ENCODE data around the gene MCRIP1.

The MCRIP1 gene

GRCh38 chr17:81844887-81845286 is 11.8 kb upstream of the MCRIP1 start:
- ChIA-PET CTCF (interaction anchor here (0.7 kb wide), 1 partner anchor 10 kb away, joined by 3 read pairs; the partner anchor contains the start of gene PPP1R27), POLR2A (no interaction called here)
- no peak for DNase-seq (ENCODE audit: extremely low spot score)
- no peak for TF ChIP-seq CTCF (IDR thresholded peaks at IDR 0.05; ENCODE audit: control extremely low read depth, extremely low read depth, low read depth, missing control alignments)

GRCh38 chr17:81844327-81844851 is 11.3 kb upstream of the MCRIP1 start:
- no peak for DNase-seq (ENCODE audit: extremely low spot score)
- ChIA-PET POLR2A (interaction anchor here (0.6 to 1.8 kb wide), 2 partner anchors 11 to 115 kb away, joined by 3 to 4 read pairs; partner anchors contain the start of gene MCRIP1), CTCF (interaction anchor here (0.7 kb wide), 1 partner anchor 10 kb away, joined by 3 read pairs; the partner anchor contains the start of gene PPP1R27)
- TF ChIP-seq CTCF (IDR thresholded peaks at IDR 0.05; ENCODE audit: control extremely low read depth, extremely low read depth, low read depth, missing control alignments), result no peak

GRCh38 chr17:81843713-81844326 is 10.7 kb upstream of the MCRIP1 start:
- CTCF ChIA-PET, result interaction anchor here (0.7 kb wide), 1 partner anchor 9 kb away, joined by 3 read pairs; the partner anchor contains the start of gene PPP1R27

GRCh38 chr17:81842725-81843504 is 9.8 kb upstream of the MCRIP1 start:
- no peak for DNase-seq (ENCODE audit: extremely low spot score)
- ChIA-PET POLR2A (interaction anchor here (1.8 kb wide), 1 partner anchor 10 kb away, joined by 4 read pairs; the partner anchor contains the start of gene MCRIP1), CTCF (interaction anchor here (1.0 to 1.6 kb wide), 2 partner anchors 10 to 12 kb away, joined by 3 to 4 read pairs; no protein-coding TSS in a partner anchor)
- TF ChIP-seq CTCF (IDR thresholded peaks at IDR 0.05; ENCODE audit: control extremely low read depth, extremely low read depth, low read depth, missing control alignments), result no peak

More at GRCh38 chr17:81843713-81844326, 10.7 kb upstream of the MCRIP1 start:
- DNase-seq (ENCODE audit: extremely low spot score), result no peak
- POLR2A ChIA-PET, result interaction anchor here (0.6 to 1.8 kb wide), 2 partner anchors 11 to 116 kb away, joined by 3 to 4 read pairs; partner anchors contain the start of gene MCRIP1
- TF ChIP-seq CTCF (IDR thresholded peaks at IDR 0.05; ENCODE audit: control extremely low read depth, extremely low read depth, low read depth, missing control alignments), result no peak

- no peak for DNase-seq (ENCODE audit: extremely low spot score)
- POLR2A ChIA-PET, result no interaction called here
- CTCF ChIA-PET, result interaction anchor here (1.0 to 1.6 kb wide), 2 partner anchors 11 to 13 kb away, joined by 3 to 4 read pairs; no protein-coding TSS in a partner anchor
- no peak for TF ChIP-seq CTCF (IDR thresholded peaks at IDR 0.05; ENCODE audit: control extremely low read depth, extremely low read depth, low read depth, missing control alignments)
Observed at GRCh38 chr17:81842378-81842724, 9.3 kb upstream of the MCRIP1 start.

- no peak for DNase-seq (ENCODE audit: extremely low spot score)
- ChIA-PET CTCF (interaction anchor here (1.0 to 1.6 kb wide), 2 partner anchors 11 to 13 kb away, joined by 3 to 4 read pairs; no protein-coding TSS in a partner anchor), POLR2A (no interaction called here)
- no peak for TF ChIP-seq CTCF (IDR thresholded peaks at IDR 0.05; ENCODE audit: control extremely low read depth, extremely low read depth, low read depth, missing control alignments)
Observed at GRCh38 chr17:81841866-81842265, 8.8 kb upstream of the MCRIP1 start.
